KMS-11 (cell line): ENCODE data around the gene KRTAP4-7.
"Not testable (repeated sequence)": the region's sequence is repeated elsewhere in the genome, so short reads cannot be mapped to it uniquely, and the experiment has no call there.

Source experiments
- H2AFZ ChIP-seq: fragments of 200-600 bp; sonication (generic); 2 replicates; pipeline ENCODE4 v1.6.1; 2016; ENCODE audit warnings: antibody characterized with exemption, mixed run types, low read depth
- H3K27ac ChIP-seq: fragments of 200-600 bp; sonication (generic); 2 replicates; pipeline ENCODE4 v1.6.1; 2016; ENCODE audit warnings: mild to moderate bottlenecking, mixed run types
- H3K27me3 ChIP-seq: fragments of 200-600 bp; sonication (generic); 2 replicates; pipeline ENCODE4 v1.6.1; 2017; ENCODE audit warnings: mild to moderate bottlenecking, low read depth, mixed run types, moderate library complexity; ENCODE audit not compliant: insufficient read depth
- H3K36me3 ChIP-seq: fragments of 200-600 bp; sonication (generic); 2 replicates; pipeline ENCODE4 v1.6.1; 2017; ENCODE audit warnings: mild to moderate bottlenecking, mixed run types; ENCODE audit not compliant: insufficient read depth
- H3K4me1 ChIP-seq: fragments of 200-600 bp; sonication (generic); 2 replicates; pipeline ENCODE4 v1.6.1; 2016; ENCODE audit warnings: mild to moderate bottlenecking, low read depth, mixed run types; ENCODE audit not compliant: poor library complexity, severe bottlenecking
- H3K4me2 ChIP-seq: fragments of 200-600 bp; sonication (generic); 2 replicates; pipeline ENCODE4 v1.7.0; 2016; ENCODE audit warnings: mild to moderate bottlenecking, mixed run types
- H3K4me3 ChIP-seq: fragments of 200-600 bp; sonication (generic); IDR thresholded peaks from 2 replicates; pipeline ENCODE4 v1.6.1; 2017; ENCODE audit warnings: low read depth, low read length, mixed read lengths; ENCODE audit not compliant: insufficient read depth
- H3K79me2 ChIP-seq: fragments of 200-600 bp; sonication (generic); 2 replicates; pipeline ENCODE4 v1.6.1; 2016; ENCODE audit warnings: low read depth, mixed run types; ENCODE audit not compliant: insufficient read depth
- H3K9ac ChIP-seq: fragments of 200-600 bp; sonication (generic); 2 replicates; pipeline ENCODE4 v1.6.1; 2016; ENCODE audit warnings: mild to moderate bottlenecking, mixed run types
- H4K20me1 ChIP-seq: fragments of 200-600 bp; sonication (generic); 2 replicates; pipeline ENCODE4 v1.6.1; 2016; ENCODE audit warnings: mild to moderate bottlenecking, mixed run types; ENCODE audit not compliant: insufficient read depth
- TF ChIP-seq, protein P1 (sequence below): fragments of 200-600 bp; sonication (generic); conservative IDR thresholded peaks from 2 replicates; pipeline ENCODE4 v1.6.1; 2017; ENCODE audit warnings: low read depth, mild to moderate bottlenecking, antibody characterized with exemption, low read length, moderate library complexity, mixed read lengths

The KRTAP4-7 gene

DNA sequence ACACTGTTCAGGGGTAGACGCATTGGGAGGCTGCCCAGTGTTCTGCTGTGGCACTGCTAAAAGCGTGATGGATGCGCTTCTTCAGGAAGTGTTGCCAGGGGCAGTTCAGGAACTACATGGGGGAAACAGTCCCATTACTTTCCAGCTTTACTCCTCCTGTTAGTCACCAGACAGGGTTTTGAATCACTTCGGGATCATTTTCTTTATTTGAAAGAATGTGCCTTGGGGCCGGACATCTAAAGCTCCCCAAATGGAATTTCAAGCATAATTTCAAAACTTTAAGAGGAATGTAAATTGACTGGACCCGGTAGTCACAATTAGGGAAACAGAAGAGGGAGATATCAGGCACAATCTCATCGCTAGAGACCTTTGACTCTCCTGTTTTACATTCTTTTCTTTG is 35.5 kb upstream of the KRTAP4-7 start:
- Histone ChIP-seq H3K4me2 (no peak overlapping the region), H3K4me1 (no peaks in the 10 kb centered on the region), H3K79me2 (no peaks in the 10 kb centered on the region), H3K27ac (no peak overlapping the region), H3K27me3 (no peaks in the 10 kb centered on the region), H2AFZ (no peak overlapping the region), H4K20me1 (no peaks in the 10 kb centered on the region), H3K36me3 (no peaks in the 10 kb centered on the region), H3K9ac (no peak overlapping the region), H3K4me3 (no peak overlapping the region)
- TF ChIP-seq, protein P1, sequence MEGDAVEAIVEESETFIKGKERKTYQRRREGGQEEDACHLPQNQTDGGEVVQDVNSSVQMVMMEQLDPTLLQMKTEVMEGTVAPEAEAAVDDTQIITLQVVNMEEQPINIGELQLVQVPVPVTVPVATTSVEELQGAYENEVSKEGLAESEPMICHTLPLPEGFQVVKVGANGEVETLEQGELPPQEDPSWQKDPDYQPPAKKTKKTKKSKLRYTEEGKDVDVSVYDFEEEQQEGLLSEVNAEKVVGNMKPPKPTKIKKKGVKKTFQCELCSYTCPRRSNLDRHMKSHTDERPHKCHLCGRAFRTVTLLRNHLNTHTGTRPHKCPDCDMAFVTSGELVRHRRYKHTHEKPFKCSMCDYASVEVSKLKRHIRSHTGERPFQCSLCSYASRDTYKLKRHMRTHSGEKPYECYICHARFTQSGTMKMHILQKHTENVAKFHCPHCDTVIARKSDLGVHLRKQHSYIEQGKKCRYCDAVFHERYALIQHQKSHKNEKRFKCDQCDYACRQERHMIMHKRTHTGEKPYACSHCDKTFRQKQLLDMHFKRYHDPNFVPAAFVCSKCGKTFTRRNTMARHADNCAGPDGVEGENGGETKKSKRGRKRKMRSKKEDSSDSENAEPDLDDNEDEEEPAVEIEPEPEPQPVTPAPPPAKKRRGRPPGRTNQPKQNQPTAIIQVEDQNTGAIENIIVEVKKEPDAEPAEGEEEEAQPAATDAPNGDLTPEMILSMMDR: no peak

- TF ChIP-seq, protein P1: no peak
- Histone ChIP-seq H3K4me3 (no peak overlapping the region), H4K20me1 (no peaks in the 10 kb centered on the region), H3K27ac (no peak overlapping the region), H3K27me3 (no peaks in the 10 kb centered on the region), H2AFZ (no peak overlapping the region), H3K9ac (no peak overlapping the region), H3K4me1 (no peaks in the 10 kb centered on the region), H3K4me2 (no peak overlapping the region), H3K79me2 (no peaks in the 10 kb centered on the region), H3K36me3 (no peaks in the 10 kb centered on the region)
Measured at GRCh38 chr17:41049110-41049509, 34.8 kb upstream of the KRTAP4-7 start.

- H4K20me1 ChIP-seq: no peaks in the 10 kb centered on the region
- H3K27ac ChIP-seq: no peak overlapping the region
- no peaks in the 10 kb centered on the region for H3K27me3 ChIP-seq
- no peaks in the 10 kb centered on the region for H3K36me3 ChIP-seq
- no peaks in the 10 kb centered on the region for H3K79me2 ChIP-seq
- H3K4me2 ChIP-seq: no peak overlapping the region
- H2AFZ ChIP-seq: no peak overlapping the region
- TF ChIP-seq, protein P1: no peak
- H3K9ac ChIP-seq: no peak overlapping the region
- no peak overlapping the region for H3K4me3 ChIP-seq
- H3K4me1 ChIP-seq: no peaks in the 10 kb centered on the region
Measured at GRCh38 chr17:41052566-41052965, 31.4 kb upstream of the KRTAP4-7 start.

GRCh38 chr17:41054025-41054424 is 29.9 kb upstream of the KRTAP4-7 start:
- Histone ChIP-seq H3K27ac (no peak overlapping the region), H3K27me3 (no peaks in the 10 kb centered on the region), H3K36me3 (no peaks in the 10 kb centered on the region), H4K20me1 (no peaks in the 10 kb centered on the region), H3K4me3 (no peak overlapping the region), H3K79me2 (no peaks in the 10 kb centered on the region), H3K9ac (no peak overlapping the region), H2AFZ (no peak overlapping the region), H3K4me1 (no peaks in the 10 kb centered on the region), H3K4me2 (no peak overlapping the region)
- TF ChIP-seq, protein P1: no peak

GRCh38 chr17:41054556-41054955 is 29.4 kb upstream of the KRTAP4-7 start:
- H3K4me2 ChIP-seq, H3K27ac ChIP-seq, H4K20me1 ChIP-seq, H3K9ac ChIP-seq, H3K36me3 ChIP-seq, H2AFZ ChIP-seq, H3K4me3 ChIP-seq, H3K4me1 ChIP-seq, H3K27me3 ChIP-seq, H3K79me2 ChIP-seq: not testable (repeated sequence)

DNA sequence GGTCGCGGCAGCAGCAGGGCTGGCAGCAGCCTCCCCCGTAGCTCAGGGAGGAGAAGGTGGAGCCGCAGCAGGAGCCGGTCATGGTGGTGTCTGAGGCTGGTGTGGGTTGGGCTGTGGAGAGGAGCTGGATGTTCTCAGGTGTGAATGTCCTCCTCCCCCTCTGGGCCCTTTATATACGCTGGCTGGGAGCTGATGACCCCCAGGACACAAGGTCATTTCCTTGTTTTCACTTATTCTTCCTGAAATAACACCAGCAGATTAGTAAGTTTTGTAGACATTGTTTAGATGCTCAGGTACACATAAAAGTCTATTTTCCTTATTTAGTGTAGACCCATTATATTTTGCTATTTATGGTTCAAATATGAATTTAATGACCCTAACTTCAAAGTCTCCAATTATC is 28.8 kb upstream of the KRTAP4-7 start, which contains the start of gene KRTAP2-2:
TSS of gene KRTAP2-2 (minus strand) at position 101 of the 400 bp plus-strand sequence. CDS start at position 82, 19 bp downstream.
- H3K4me1 ChIP-seq, H3K4me2 ChIP-seq, H3K27ac ChIP-seq, H4K20me1 ChIP-seq, H3K79me2 ChIP-seq, H3K4me3 ChIP-seq, H3K9ac ChIP-seq, H3K36me3 ChIP-seq, H2AFZ ChIP-seq, H3K27me3 ChIP-seq: not testable (repeated sequence)
